ENCODE results near the gene MXD4.

MXD4 gene

GRCh38 chr4:2291705-2292645, 30.1 kb upstream of the MXD4 start:
- TF ChIP-seq CTCF (IDR thresholded peaks at IDR 0.05; ENCODE audit: low read depth, low read length, missing control alignments): no peak
- H3K4me3 ChIP-seq (ENCODE audit: low read depth, low read length): no peak overlapping the region
- DNase-seq (ENCODE audit: low read depth): no peak

GRCh38 chr4:2290974-2291704, 29.2 kb upstream of the MXD4 start:
- no peak overlapping the region for H3K4me3 ChIP-seq (ENCODE audit: low read depth, low read length)
- TF ChIP-seq CTCF (IDR thresholded peaks at IDR 0.05; ENCODE audit: low read depth, low read length, missing control alignments): no peak
- DNase-seq (ENCODE audit: low read depth): peak; percentile 5

GRCh38 chr4:2290488-2290887, 28.6 kb upstream of the MXD4 start:
- no peak for DNase-seq (ENCODE audit: low read depth)
- no peak overlapping the region for H3K4me3 ChIP-seq (ENCODE audit: low read depth, low read length)
- TF ChIP-seq CTCF (IDR thresholded peaks at IDR 0.05; ENCODE audit: low read depth, low read length, missing control alignments): no peak

- no peak for TF ChIP-seq CTCF (IDR thresholded peaks at IDR 0.05; ENCODE audit: low read depth, low read length, missing control alignments)
- DNase-seq (ENCODE audit: low read depth): no peak
- no peak overlapping the region for H3K4me3 ChIP-seq (ENCODE audit: low read depth, low read length)
These were observed 28.0 kb upstream of the MXD4 start for GRCh38 chr4:2289955-2290333.

GRCh38 chr4:2289311-2289954, 27.5 kb upstream of the MXD4 start:
- no peak for DNase-seq (ENCODE audit: low read depth)
- TF ChIP-seq CTCF (IDR thresholded peaks at IDR 0.05; ENCODE audit: low read depth, low read length, missing control alignments): no peak
- H3K4me3 ChIP-seq (ENCODE audit: low read depth, low read length): no peak overlapping the region

- no peak for TF ChIP-seq CTCF (IDR thresholded peaks at IDR 0.05; ENCODE audit: low read depth, low read length, missing control alignments)
- no peak overlapping the region for H3K4me3 ChIP-seq (ENCODE audit: low read depth, low read length)
- DNase-seq (ENCODE audit: low read depth): no peak
These were observed 26.2 kb upstream of the MXD4 start for GRCh38 chr4:2288051-2288541.
